ENCODE measurements around the gene CPT1A. TPM values are rescaled to one million over a fixed set of nuclear protein-coding genes. Genes with fewer than 3 reads are reported as not detected.

CPT1A gene
- total RNA-seq, 1 donor, result 29.3 TPM

- Histone ChIP-seq H3K79me2 (ENCODE audit: insufficient read depth, low read length) (no peaks in the 10 kb centered on the region), H3K4me1 (ENCODE audit: insufficient read depth, low read length) (no peaks in the 10 kb centered on the region), H3K36me3 (ENCODE audit: insufficient read depth, low read length) (peaks cover 73% of the 10 kb centered on the region), H3K27me3 (ENCODE audit: insufficient read depth, low read length) (no peaks in the 10 kb centered on the region), H3K4me3 (ENCODE audit: insufficient read depth, low read length) (no peak overlapping the region), H3K27ac (ENCODE audit: low read depth, low read length) (no peak overlapping the region), H4K20me1 (ENCODE audit: insufficient read depth, low read length) (no peaks in the 10 kb centered on the region), H3K4me2 (ENCODE audit: insufficient read depth, low read length) (no peak overlapping the region), H3K9me3 (ENCODE audit: low read depth, low read length) (no peaks in the 10 kb centered on the region), H2AFZ (ENCODE audit: low read length) (no peak overlapping the region)
- DNase-seq (ENCODE audit: insufficient read length, low spot score, missing footprints), result no peak
- TF ChIP-seq CTCF (IDR thresholded peaks at IDR 0.05; ENCODE audit: extremely low read depth, low read depth, low read length), result no peak
Observed at GRCh38 chr11:68778205-68778604, 63.5 kb downstream of the CPT1A start.

- DNase-seq (ENCODE audit: insufficient read length, low spot score, missing footprints), result no peak
- no peak overlapping the region for H2AFZ ChIP-seq (ENCODE audit: low read length)
- H3K36me3 ChIP-seq (ENCODE audit: insufficient read depth, low read length), result peaks cover 75% of the 10 kb centered on the region
- no peaks in the 10 kb centered on the region for H3K27me3 ChIP-seq (ENCODE audit: insufficient read depth, low read length)
- H3K4me3 ChIP-seq (ENCODE audit: insufficient read depth, low read length), result no peak overlapping the region
- no peak for TF ChIP-seq CTCF (IDR thresholded peaks at IDR 0.05; ENCODE audit: extremely low read depth, low read depth, low read length)
- no peak overlapping the region for H3K4me2 ChIP-seq (ENCODE audit: insufficient read depth, low read length)
- H4K20me1 ChIP-seq (ENCODE audit: insufficient read depth, low read length), result no peaks in the 10 kb centered on the region
- no peaks in the 10 kb centered on the region for H3K4me1 ChIP-seq (ENCODE audit: insufficient read depth, low read length)
- no peak overlapping the region for H3K27ac ChIP-seq (ENCODE audit: low read depth, low read length)
- no peaks in the 10 kb centered on the region for H3K79me2 ChIP-seq (ENCODE audit: insufficient read depth, low read length)
- no peaks in the 10 kb centered on the region for H3K9me3 ChIP-seq (ENCODE audit: low read depth, low read length)
Observed at GRCh38 chr11:68776442-68777235, 65.1 kb downstream of the CPT1A start.

- Histone ChIP-seq H3K27me3 (ENCODE audit: insufficient read depth, low read length) (no peaks in the 10 kb centered on the region), H3K36me3 (ENCODE audit: insufficient read depth, low read length) (peaks cover 73% of the 10 kb centered on the region), H3K27ac (ENCODE audit: low read depth, low read length) (no peak overlapping the region), H2AFZ (ENCODE audit: low read length) (no peak overlapping the region), H4K20me1 (ENCODE audit: insufficient read depth, low read length) (no peaks in the 10 kb centered on the region), H3K79me2 (ENCODE audit: insufficient read depth, low read length) (no peaks in the 10 kb centered on the region), H3K4me3 (ENCODE audit: insufficient read depth, low read length) (no peak overlapping the region), H3K9me3 (ENCODE audit: low read depth, low read length) (no peaks in the 10 kb centered on the region), H3K4me2 (ENCODE audit: insufficient read depth, low read length) (no peak overlapping the region), H3K4me1 (ENCODE audit: insufficient read depth, low read length) (no peaks in the 10 kb centered on the region)
- TF ChIP-seq CTCF (IDR thresholded peaks at IDR 0.05; ENCODE audit: extremely low read depth, low read depth, low read length), result no peak
- no peak for DNase-seq (ENCODE audit: insufficient read length, low spot score, missing footprints)
Observed at GRCh38 chr11:68775951-68776388, 65.7 kb downstream of the CPT1A start.

- H3K9me3 ChIP-seq (ENCODE audit: low read depth, low read length), result no peaks in the 10 kb centered on the region
- no peak for TF ChIP-seq CTCF (IDR thresholded peaks at IDR 0.05; ENCODE audit: extremely low read depth, low read depth, low read length)
- H3K79me2 ChIP-seq (ENCODE audit: insufficient read depth, low read length), result no peaks in the 10 kb centered on the region
- no peaks in the 10 kb centered on the region for H4K20me1 ChIP-seq (ENCODE audit: insufficient read depth, low read length)
- peaks cover 67% of the 10 kb centered on the region for H3K36me3 ChIP-seq (ENCODE audit: insufficient read depth, low read length)
- no peak overlapping the region for H3K4me2 ChIP-seq (ENCODE audit: insufficient read depth, low read length)
- peak; percentile 4 for DNase-seq (ENCODE audit: insufficient read length, low spot score, missing footprints)
- H3K27ac ChIP-seq (ENCODE audit: low read depth, low read length), result no peak overlapping the region
- H3K27me3 ChIP-seq (ENCODE audit: insufficient read depth, low read length), result no peaks in the 10 kb centered on the region
- no peak overlapping the region for H2AFZ ChIP-seq (ENCODE audit: low read length)
- no peak overlapping the region for H3K4me3 ChIP-seq (ENCODE audit: insufficient read depth, low read length)
- H3K4me1 ChIP-seq (ENCODE audit: insufficient read depth, low read length), result no peaks in the 10 kb centered on the region
Observed at GRCh38 chr11:68774194-68774585, 67.5 kb downstream of the CPT1A start.
